Measurements from ENCODE around the gene RPL18A. TPM values are rescaled to one million over a fixed set of nuclear protein-coding genes. Genes with fewer than 3 reads are reported as not detected.

The RPL18A gene
- total and polyA plus RNA-seq, 2 of the 13 experiments (the other 11 are each of a cell fraction or from before 2014, with no cell fraction given): 1,471 to 2,004 TPM

DNA sequence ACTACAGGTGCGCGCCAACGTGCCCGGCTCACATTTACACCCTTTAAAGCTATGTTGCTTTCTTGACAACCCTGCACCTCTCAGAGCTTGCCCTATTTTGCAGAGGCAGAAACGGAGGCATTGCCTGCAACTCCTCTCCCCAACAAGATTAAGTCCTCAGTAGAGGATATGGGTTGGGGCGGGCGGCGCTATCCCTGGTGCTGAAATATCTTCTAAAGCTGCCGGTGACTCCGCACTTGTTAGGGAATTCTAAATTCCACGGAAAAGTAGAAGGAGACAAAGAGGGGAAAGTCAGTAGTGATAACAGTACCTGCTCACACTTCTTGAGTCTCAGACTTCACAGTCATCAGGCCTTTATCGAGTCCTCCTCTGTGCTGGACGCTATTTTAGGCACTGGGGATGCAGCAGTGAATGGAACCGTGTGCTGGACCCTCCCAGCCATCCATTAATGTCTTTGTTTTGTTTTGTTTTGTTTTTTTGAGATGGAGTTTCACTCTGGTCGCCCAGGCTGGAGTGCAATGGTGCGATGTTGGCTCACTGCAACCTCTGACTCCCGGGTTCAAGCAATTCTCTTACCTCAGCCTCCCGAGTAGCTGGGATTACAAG lies 30.0 kb downstream of the RPL18A start (continued):
- TF ChIP-seq GPN1 (CRISPR knock-in tag; IDR thresholded peaks at IDR 0.05; ENCODE audit: borderline replicate concordance) (no peak), ARID4A (CRISPR knock-in tag; IDR thresholded peaks at IDR 0.05; ENCODE audit: borderline replicate concordance) (peak; percentile 38; the same call in 1 of the 2 replicates), FOSL2 (CRISPR knock-in tag; IDR thresholded peaks at IDR 0.05) (no peak), PAX8 (CRISPR knock-in tag; IDR thresholded peaks at IDR 0.05; ENCODE audit: borderline replicate concordance) (no peak), ZNF496 (CRISPR knock-in tag; IDR thresholded peaks at IDR 0.05; ENCODE audit: insufficient replicate concordance) (no peak), KDM4B (CRISPR knock-in tag; IDR thresholded peaks at IDR 0.05) (no peak), ZC3H13 (CRISPR knock-in tag; IDR thresholded peaks at IDR 0.05) (no peak), ZNF562 (CRISPR knock-in tag; IDR thresholded peaks at IDR 0.05; ENCODE audit: borderline replicate concordance) (no peak), IRF9 (CRISPR knock-in tag; IDR thresholded peaks at IDR 0.05; ENCODE audit: borderline replicate concordance) (no peak), ZZZ3 (CRISPR knock-in tag; IDR thresholded peaks at IDR 0.05; ENCODE audit: borderline replicate concordance) (no peak), ZNF720 (CRISPR knock-in tag; IDR thresholded peaks at IDR 0.05) (no peak), RCOR2 (CRISPR knock-in tag; IDR thresholded peaks at IDR 0.05) (no peak), ZSCAN31 (CRISPR knock-in tag; IDR thresholded peaks at IDR 0.05; ENCODE audit: low read depth) (0 out of 2 replicates have a peak, but pooled peaks have one; percentile 39), ZNF772 (CRISPR knock-in tag; IDR thresholded peaks at IDR 0.05) (peak; percentile 51; the same call in 1 of the 2 replicates), ARNTL (CRISPR knock-in tag; IDR thresholded peaks at IDR 0.05) (no peak), ZNF24 (IDR thresholded peaks at IDR 0.05) (no peak), ZNF615 (CRISPR knock-in tag; IDR thresholded peaks at IDR 0.05; ENCODE audit: borderline replicate concordance) (no peak), ZNF597 (CRISPR knock-in tag; IDR thresholded peaks at IDR 0.05) (no peak), AGO1 (IDR thresholded peaks at IDR 0.05; ENCODE audit: low read depth, low read length, poor library complexity, severe bottlenecking) (no peak), HOMEZ (CRISPR knock-in tag; IDR thresholded peaks at IDR 0.05; ENCODE audit: low read depth) (no peak), ZNF619 (CRISPR knock-in tag; IDR thresholded peaks at IDR 0.05) (no peak)
- TF ChIP-seq, protein P1, sequence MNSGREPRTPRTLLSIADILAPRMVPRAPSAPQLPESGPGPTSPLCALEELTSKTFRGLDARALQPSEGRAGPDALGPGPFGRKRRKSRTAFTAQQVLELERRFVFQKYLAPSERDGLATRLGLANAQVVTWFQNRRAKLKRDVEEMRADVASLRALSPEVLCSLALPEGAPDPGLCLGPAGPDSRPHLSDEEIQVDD (CRISPR knock-in tag; IDR thresholded peaks at IDR 0.05; ENCODE audit: borderline replicate concordance): no peak

All from HepG2 (cell line).